Measurements from ENCODE around the gene RTN4IP1. TPM values are rescaled to one million over a fixed set of nuclear protein-coding genes. Genes with fewer than 3 reads are reported as not detected.

The RTN4IP1 gene
- total and polyA plus RNA-seq, 10 of the 15 experiments (the other 5 are each of a cell fraction or from before 2014, with no cell fraction given): 8.2 to 17.0 (median 9.8) TPM

- TF ChIP-seq ATF2 (IDR thresholded peaks at IDR 0.05; ENCODE audit: low read length): peak; percentile 61; the same call in 1 of the 2 replicates
- no peak for TF ChIP-seq CBX3 (IDR thresholded peaks at IDR 0.05; ENCODE audit: borderline replicate concordance, low read depth)
- TF ChIP-seq SPI1 (IDR thresholded peaks at IDR 0.05; ENCODE audit: borderline replicate concordance, insufficient read depth, low read depth, low read length): peak; percentile 23; the same call in 1 of the 2 replicates
- TF ChIP-seq BMI1 (IDR thresholded peaks at IDR 0.05; ENCODE audit: borderline replicate concordance): no peak
- no peak for TF ChIP-seq NFYA (IDR thresholded peaks at IDR 0.05; ENCODE audit: borderline replicate concordance, low read depth, low read length)
- TF ChIP-seq ZBED1 (IDR thresholded peaks at IDR 0.05; ENCODE audit: borderline replicate concordance): no peak
- no peak for TF ChIP-seq MTA2 (IDR thresholded peaks at IDR 0.05; ENCODE audit: low read depth)
- no peak for TF ChIP-seq TCF7 (IDR thresholded peaks at IDR 0.05; ENCODE audit: borderline replicate concordance)
- TF ChIP-seq SUZ12 (IDR thresholded peaks at IDR 0.05; ENCODE audit: unreplicated experiment): no peak
- 0 out of 2 replicates have a peak, but pooled peaks have one; percentile 38 for TF ChIP-seq NBN (IDR thresholded peaks at IDR 0.05)
- TF ChIP-seq TAF1 (IDR thresholded peaks at IDR 0.05; ENCODE audit: borderline replicate concordance, low read depth, low read length): no peak
- TF ChIP-seq HSF1 (IDR thresholded peaks at IDR 0.05; ENCODE audit: low read depth, low read length): no peak
- no peak for TF ChIP-seq USF2 (IDR thresholded peaks at IDR 0.05; ENCODE audit: borderline replicate concordance, low read depth, low read length)
- TF ChIP-seq PAX5 (IDR thresholded peaks at IDR 0.05; ENCODE audit: borderline replicate concordance, low read depth, low read length): no peak
- TF ChIP-seq POLR2A (IDR thresholded peaks at IDR 0.05; ENCODE audit: low read depth, low read length): no peak
- TF ChIP-seq JUND (IDR thresholded peaks at IDR 0.05; ENCODE audit: low read depth, low read length): no peak
- no peak for TF ChIP-seq BCLAF1 (IDR thresholded peaks at IDR 0.05)
- no peak for TF ChIP-seq GATAD2B (conservative IDR thresholded peaks at IDR 0.05; ENCODE audit: low read depth)
- TF ChIP-seq IRF5 (IDR thresholded peaks at IDR 0.05; ENCODE audit: borderline replicate concordance): no peak
- 0 out of 2 replicates have a peak, but pooled peaks have one; percentile 4 for TF ChIP-seq BCL11A (IDR thresholded peaks at IDR 0.05; ENCODE audit: low read depth, low read length)
- TF ChIP-seq FOXM1 (IDR thresholded peaks at IDR 0.05; ENCODE audit: low read depth, low read length): no peak
These were observed 104.0 kb downstream of the RTN4IP1 start (continued) for GRCh38 chr6:106525107-106525881.

Measured in GM12878 (cell line).